Pancreas (tissue), 10 donors: ENCODE data around the gene RBM17. TPM values are rescaled to one million over a fixed set of nuclear protein-coding genes. Genes with fewer than 3 reads are reported as not detected.

ENCODE experiments used
- ATAC-seq, 4 donors: fragments of 200-7000 bp; cut with Tn5 transposase; one replicate each; pipeline versions ENCODE4 v1.8.0 to v1.9.1; 2020; ENCODE audit warnings: mild to moderate bottlenecking in 4 of 4, moderate library complexity in 4 of 4
- DNase-seq, 6 donors: peaks; one replicate each; pipeline ENCODE4 v3.0.0-alpha.2; 2020
- FAIRE-seq: peaks from 2 replicates; lab custom pipeline; 2012; peaks lifted over from hg19 to GRCh38; lab: Jason Lieb, UNC
- H3K27ac ChIP-seq, 4 donors: fragments of 200-600 bp; sonication (generic); 1 replicate in 3 of 4; 2 replicates in 1 of 4; pipeline versions ENCODE4 v1.5.0 to v1.8.0; 2020
- H3K27me3 ChIP-seq, 4 donors: fragments of 200-600 bp; one replicate each; pipeline ENCODE4 v1.8.0; 2021
- H3K36me3 ChIP-seq, 3 donors: fragments of 200-600 bp; sonication (generic) in 1 of 3; one replicate each; pipeline versions ENCODE4 v1.5.0 to v1.8.0; 2020 to 2021
- H3K4me1 ChIP-seq, 3 donors: fragments of 200-600 bp; one replicate each; pipeline ENCODE4 v1.8.0; 2021
- H3K4me3 ChIP-seq, 4 donors: fragments of 200-600 bp; sonication (generic) in 2 of 4; one replicate each; pipeline versions ENCODE4 v1.5.0 to v1.8.0; 2020 to 2021
- H3K9me3 ChIP-seq, 4 donors: fragments of 200-600 bp; one replicate each; pipeline ENCODE4 v1.8.0; 2021
- WGBS, 2 donors: extraction: QIAGEN DNeasy Blood & Tissue Kit; methylation state at CpG; one replicate each; pipeline ENCODE4 v1.1.7; 2013; 5-methylcytosine and 5-hydroxymethylcytosine counted together
- intact Hi-C, 3 donors: fragments of 100-400 bp; cut with DNase I; formaldehyde crosslinking; loops; one replicate each; pipeline versions ENCODE4 v1.11.1 to v1.14.2; 2022
- polyA plus RNA-seq, 2 donors: library from polyadenylated mRNA; stranded (reverse); fragments of 200-250 nt; gene quantifications; one replicate each; pipeline ENCODE4 v1.2.3, GENCODE V29; 2013
- total RNA-seq, 6 donors: library from RNA; stranded (reverse); fragmentation: NEBNext Ultra II Directional in 4 of 6; extraction: Animal tissue kit (Norgen Biotek cat#: 25700) in 4 of 6; gene quantifications; one replicate each; pipeline versions ENCODE4 v1.2.1 to v1.2.4, GENCODE V29; 2021 to 2023
- TF ChIP-seq, protein P1 (sequence below), 4 donors: fragments of 200-600 bp; sonication (generic) in 3 of 4; IDR thresholded peaks; one replicate each; pipeline versions ENCODE4 v1.5.0 to v1.8.0; 2021; ENCODE audit warnings: antibody characterized with exemption in 4 of 4
- donor health status: healthy with polysubstance abuse.
- donor health status: DM: no; HTN: no; CAD: no; lungs with moderate emphysema.
- donor health status: DM: no; HTN: no; CAD: no.
- donor health status: control.
- donor health status: control.
- donor health status: Bipolar disorder and iron deficiency.
- donor health status: DM: yes; HTN: yes; CAD: no.
- donor health status: DM: no; HTN: no; CAD: no.
- donor health status: DM: no; HTN: no; CAD: no.
- donor health status: DM: yes; HTN: yes; CAD: no.

RBM17 gene
- total and polyA plus RNA-seq, 8 donors = 31.0 to 101 (median 43.7) TPM

DNA sequence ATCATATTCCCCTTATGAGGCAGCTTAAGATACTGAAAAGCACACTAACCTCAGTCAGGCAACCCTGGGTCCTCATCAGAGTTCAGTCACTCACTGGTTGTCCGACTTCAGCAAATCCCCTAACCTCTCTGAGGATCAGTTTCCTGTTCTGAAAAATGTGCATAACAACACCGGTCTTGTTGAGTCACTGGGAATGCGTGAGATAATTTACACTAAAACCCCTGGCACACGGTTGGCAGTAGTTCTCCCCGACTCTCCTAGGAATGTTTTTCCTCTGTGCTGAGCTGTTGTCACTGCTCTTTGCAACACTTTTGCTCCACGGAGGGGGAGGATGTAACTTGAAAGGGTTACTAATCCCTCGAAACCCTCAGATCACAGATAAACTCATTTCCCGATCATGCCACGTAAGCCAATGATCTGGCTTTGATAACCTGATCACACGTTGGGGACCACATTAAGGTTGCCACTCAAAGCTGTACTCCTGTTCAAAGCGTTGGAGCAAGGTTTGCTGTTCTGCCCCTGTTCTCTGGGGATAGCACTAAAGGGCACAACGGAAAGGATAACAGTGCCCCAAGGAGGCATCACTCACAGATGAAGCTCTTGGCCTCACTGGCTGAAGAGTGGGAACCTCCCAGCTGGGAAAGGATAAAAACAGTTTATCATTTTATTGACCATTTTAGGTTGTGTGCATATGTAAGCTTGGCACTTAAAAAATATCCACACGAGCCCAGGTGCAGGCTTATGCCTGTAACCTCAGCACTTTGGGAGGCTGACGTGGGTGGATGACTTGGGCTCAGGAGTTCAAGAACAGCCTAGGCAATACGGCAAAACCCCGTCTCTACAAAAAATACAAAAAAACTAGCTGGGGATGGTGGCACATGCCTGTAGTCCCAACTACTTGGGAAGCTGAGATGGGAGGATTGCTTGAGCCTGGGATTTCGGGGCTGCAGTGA lies 5.0 kb upstream of the RBM17 start:
- no peaks in the 10 kb centered on the region for H3K27me3 ChIP-seq
- H3K4me3 ChIP-seq = no peak overlapping the region
- no peak for DNase-seq
- no peaks in the 10 kb centered on the region for H3K9me3 ChIP-seq
- ATAC-seq = no peak
- FAIRE-seq = no peak
- TF ChIP-seq, protein P1, sequence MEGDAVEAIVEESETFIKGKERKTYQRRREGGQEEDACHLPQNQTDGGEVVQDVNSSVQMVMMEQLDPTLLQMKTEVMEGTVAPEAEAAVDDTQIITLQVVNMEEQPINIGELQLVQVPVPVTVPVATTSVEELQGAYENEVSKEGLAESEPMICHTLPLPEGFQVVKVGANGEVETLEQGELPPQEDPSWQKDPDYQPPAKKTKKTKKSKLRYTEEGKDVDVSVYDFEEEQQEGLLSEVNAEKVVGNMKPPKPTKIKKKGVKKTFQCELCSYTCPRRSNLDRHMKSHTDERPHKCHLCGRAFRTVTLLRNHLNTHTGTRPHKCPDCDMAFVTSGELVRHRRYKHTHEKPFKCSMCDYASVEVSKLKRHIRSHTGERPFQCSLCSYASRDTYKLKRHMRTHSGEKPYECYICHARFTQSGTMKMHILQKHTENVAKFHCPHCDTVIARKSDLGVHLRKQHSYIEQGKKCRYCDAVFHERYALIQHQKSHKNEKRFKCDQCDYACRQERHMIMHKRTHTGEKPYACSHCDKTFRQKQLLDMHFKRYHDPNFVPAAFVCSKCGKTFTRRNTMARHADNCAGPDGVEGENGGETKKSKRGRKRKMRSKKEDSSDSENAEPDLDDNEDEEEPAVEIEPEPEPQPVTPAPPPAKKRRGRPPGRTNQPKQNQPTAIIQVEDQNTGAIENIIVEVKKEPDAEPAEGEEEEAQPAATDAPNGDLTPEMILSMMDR (IDR thresholded peaks at IDR 0.05) = no peak
- intact Hi-C loops = no loop called here
- H3K27ac ChIP-seq = no peak overlapping the region
- no peaks in the 10 kb centered on the region for H3K36me3 ChIP-seq
- H3K4me1 ChIP-seq = peaks cover 0 to 10% (median 0%) of the 10 kb centered on the region in 3 donors
- WGBS, 2 donors = 43 to 45% methylated on average over 17 of the region's 17 CpGs

DNA sequence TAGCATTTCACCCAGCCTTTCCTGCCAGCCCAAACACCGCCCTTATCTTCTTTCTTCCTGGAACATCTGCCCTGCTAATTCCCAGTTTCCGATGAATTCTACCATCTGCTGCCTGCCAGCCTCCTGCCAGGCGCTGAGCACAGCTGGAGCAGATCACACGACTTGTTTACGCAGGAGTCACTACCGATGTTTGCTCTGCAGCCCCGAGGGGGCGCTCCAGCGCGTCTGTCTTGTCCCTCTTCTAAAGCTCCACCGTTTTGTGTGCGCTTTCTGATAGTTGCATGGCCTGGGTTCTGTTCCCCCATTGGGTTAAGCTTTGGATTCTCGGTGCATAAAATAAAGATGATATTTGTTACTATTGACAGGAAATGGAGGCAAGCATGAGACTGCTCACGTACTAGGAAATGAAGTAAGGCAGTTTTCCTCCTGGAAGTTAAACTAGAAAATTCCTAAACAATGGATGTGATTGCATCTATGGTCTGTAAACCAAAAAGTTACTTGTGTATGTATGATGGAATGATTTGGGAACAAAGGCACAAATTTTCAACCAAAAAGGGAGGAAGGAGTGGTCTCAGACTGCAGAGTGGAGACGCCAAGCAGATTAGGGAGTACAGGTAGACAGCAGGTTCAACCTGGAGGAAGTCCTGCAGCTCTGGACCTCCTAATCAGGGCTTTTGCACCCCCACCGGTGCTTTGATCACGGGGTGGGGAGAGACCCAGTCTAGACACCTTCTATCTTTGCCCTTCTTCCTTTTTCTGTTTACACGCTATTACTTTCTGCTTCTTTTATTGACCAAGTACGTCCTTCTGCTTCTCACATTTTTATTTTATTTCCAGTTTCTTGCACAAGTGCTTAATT lies 2.2 kb upstream of the RBM17 start:
- TF ChIP-seq, protein P1 (IDR thresholded peaks at IDR 0.05) = peak; percentile 29 to 72 (median 58)
- H3K27me3 ChIP-seq = no peaks in the 10 kb centered on the region
- H3K36me3 ChIP-seq = no peaks in the 10 kb centered on the region
- intact Hi-C loops = no loop called here
- no peak overlapping the region for H3K4me3 ChIP-seq
- peaks cover 0 to 23% (median 9%) of the 10 kb centered on the region in 3 donors for H3K4me1 ChIP-seq
- peak; percentile 89 to 94 (median 90) for DNase-seq
- H3K27ac ChIP-seq = peak overlapping the region; percentile 37 to 71 (median 54)
- FAIRE-seq = no peak
- H3K9me3 ChIP-seq = no peaks in the 10 kb centered on the region
- peak; percentile 66 to 90 (median 81) for ATAC-seq
- 16 to 17% methylated on average over 19 of the region's 19 CpGs for WGBS, 2 donors

DNA sequence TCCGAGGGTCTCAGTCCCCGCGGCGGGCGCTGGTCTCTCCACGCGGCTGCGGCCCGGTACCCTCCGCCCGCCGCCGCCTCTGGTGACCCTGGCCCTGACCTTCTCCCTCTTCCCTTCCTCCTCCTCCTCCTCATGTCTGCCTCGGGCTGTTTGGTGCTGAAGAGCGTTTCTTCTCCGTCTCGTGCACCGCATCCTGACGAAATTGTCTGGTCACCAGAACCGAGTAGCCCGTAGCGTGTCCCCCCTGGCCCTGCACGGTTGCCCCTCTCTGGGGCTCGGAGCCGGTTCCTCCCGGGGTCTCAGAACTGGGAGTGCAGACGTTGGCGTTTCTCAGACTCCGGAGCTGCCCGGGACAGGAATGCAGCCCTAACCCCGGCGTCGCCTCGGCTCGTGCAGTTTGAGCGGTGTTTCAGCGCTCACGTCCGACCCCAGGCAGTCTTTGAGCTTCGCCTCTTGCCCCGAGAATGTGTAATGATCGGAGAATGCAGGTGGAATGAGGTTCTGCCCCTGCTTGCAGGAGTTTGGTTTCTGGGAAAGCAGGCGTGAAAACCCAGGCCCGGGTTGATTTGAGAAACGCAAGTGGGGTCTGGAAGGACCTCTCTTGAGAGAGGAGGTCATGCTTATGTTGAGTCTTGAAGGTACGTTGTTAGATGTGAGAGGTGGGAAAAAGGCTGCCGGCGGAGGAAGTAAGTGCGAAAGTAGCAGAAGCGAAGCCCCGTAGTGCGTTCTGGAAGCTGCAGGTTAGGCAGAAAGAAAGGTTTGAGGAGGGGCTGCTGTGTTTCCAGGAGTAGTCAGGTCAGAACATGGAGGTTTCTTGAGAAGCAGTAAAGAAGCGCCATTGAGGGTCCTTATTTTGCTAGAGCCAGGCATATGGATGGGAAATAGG lies 743 bp downstream of the RBM17 start:
- H3K4me1 ChIP-seq = peaks cover 0 to 28% (median 9%) of the 10 kb centered on the region in 3 donors
- H3K27me3 ChIP-seq = no peaks in the 10 kb centered on the region
- FAIRE-seq = no peak
- H3K4me3 ChIP-seq = peak overlapping the region; percentile 68 to 96 (median 88)
- H3K36me3 ChIP-seq = no peaks in the 10 kb centered on the region
- DNase-seq = peak in 5 of 6 donors; percentile 31 to 78 (median 35)
- WGBS, 2 donors = 0 to 1% methylated on average over 52 to 53 of the region's 53 CpGs
- peak in 2 of 4 donors; percentile 2 to 3 for ATAC-seq
- TF ChIP-seq, protein P1 (IDR thresholded peaks at IDR 0.05) = no peak
- no peaks in the 10 kb centered on the region for H3K9me3 ChIP-seq
- intact Hi-C loops = no loop called here
- peak overlapping the region; percentile 42 to 68 (median 64) for H3K27ac ChIP-seq

DNA sequence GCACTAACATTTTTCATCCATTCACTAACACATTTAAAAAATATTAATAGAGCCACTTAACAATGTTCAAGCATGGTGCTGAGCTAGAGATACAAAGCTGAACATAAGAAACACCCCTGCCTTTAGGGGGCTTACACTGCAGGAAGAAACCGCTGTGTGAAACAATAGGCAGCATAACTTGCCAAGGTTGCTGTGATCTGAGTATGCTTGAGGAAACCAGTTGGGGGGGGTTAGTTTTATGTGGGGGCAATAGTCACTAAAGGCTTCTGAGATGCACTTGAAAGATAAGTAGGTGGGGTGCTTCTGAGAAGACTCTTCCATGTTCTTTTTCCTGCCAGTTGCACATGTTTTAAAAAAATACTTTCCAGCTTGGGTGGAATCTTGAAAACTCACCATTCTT lies 2.8 kb downstream of the RBM17 start:
- H3K4me3 ChIP-seq = no peak overlapping the region
- peaks cover 0 to 25% (median 9%) of the 10 kb centered on the region in 3 donors for H3K4me1 ChIP-seq
- TF ChIP-seq, protein P1 (IDR thresholded peaks at IDR 0.05) = no peak
- intact Hi-C loops = no loop called here
- no peaks in the 10 kb centered on the region for H3K36me3 ChIP-seq
- no peak for FAIRE-seq
- WGBS, 2 donors = 62 to 72% methylated on average over 1 of the region's 1 CpG
- no peaks in the 10 kb centered on the region for H3K9me3 ChIP-seq
- DNase-seq = no peak
- no peaks in the 10 kb centered on the region for H3K27me3 ChIP-seq
- ATAC-seq = no peak
- H3K27ac ChIP-seq = no peak overlapping the region
